D341Med (cell line): ENCODE data around the gene LAMTOR1.
A peak's percentile ranks its signal among the peaks of the same experiment; 100 is the strongest.

Source experiments
- DNase-seq: peaks from one replicate; pipeline ENCODE4 v3.0.0; 2012; ENCODE audit warnings: low spot score

The LAMTOR1 gene

DNA sequence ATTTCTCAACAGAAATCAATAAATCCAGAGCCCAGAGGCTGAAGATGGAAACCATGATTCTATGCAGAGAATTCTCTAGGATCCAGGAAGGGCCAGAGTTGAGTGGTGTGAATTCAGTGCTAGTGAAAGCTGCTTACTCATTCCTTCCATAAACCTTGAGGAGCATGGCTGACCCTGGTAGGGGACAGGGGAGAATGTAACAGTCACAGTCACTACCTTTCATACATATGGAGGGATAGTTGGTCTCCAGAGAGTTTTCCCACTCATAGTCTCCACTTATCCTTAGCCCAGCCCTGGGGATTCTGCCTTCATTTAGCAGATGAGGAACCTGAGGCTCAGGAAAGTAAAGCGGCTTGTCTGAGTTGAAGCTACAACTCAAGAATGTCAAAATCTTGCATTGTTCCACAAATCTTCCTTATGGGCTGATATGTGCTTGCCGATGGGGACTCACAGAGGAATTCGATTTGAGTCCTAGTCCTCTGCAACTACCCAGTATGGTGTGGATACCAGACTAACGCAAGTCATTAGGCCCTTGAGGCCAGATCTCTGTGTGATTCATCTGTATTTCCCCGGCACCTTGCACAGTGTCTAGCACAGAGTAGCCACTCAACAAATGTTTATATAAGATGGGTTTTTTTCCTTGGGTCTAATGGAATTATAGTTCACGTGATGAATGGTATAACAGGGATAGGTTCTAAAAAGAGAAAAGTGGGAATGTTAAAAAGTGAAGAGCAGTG, 13.1 kb upstream of the LAMTOR1 start:
- DNase-seq = no peak

GRCh38 chr11:72114570-72114969, 11.5 kb upstream of the LAMTOR1 start:
- no peak for DNase-seq

GRCh38 chr11:72112978-72113808, 10.1 kb upstream of the LAMTOR1 start:
- no peak for DNase-seq

- peak; percentile 91 for DNase-seq
These were observed 9.3 kb upstream of the LAMTOR1 start, which contains the start of gene ANAPC15 for GRCh38 chr11:72112143-72112977. ANAPC15 (minus strand) TSS chr11:72112695; CDS start chr11:72111276, 1,419 bp downstream.

DNA sequence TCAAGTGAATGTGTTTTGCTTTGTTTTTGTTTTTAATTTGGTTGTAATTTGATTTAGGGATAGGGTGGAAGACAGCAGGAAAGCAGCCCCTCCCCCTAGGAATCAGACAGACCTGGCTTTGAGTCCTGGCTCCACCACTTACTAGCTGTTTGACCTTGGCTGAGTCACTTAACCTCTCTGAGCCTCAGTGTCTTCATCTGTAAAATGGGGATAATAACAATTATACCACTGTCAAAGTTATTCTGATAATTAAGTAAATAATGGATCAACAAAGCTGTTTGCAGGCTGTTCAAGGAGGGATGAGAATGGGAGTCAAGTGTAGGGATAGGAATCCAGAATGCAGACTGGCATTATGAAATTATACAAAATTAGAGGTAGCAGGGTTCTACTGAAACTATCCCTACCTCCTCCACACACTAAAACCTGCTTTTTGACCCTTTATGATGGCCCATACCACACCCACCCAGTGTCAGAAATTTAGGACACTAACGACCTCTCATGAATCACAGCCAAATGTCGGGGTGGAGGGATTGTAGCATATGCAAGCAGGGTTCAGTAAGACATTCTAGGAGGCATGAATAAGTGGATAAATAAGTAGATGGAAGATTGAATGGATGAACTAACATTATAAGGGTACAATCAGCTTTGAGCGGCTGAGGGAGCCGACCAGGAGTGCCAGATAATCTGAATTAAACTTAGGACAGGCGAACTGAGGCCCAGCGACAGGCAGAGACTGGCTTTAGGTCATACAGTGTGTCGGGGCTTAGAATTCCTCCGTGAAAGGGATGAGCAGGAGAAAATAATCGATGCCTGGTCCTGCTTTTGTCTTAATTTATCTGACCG, 8.4 kb upstream of the LAMTOR1 start:
- DNase-seq = no peak

- DNase-seq = no peak
These were observed 2.8 kb upstream of the LAMTOR1 start, which contains the start of gene TOMT for GRCh38 chr11:72105888-72106287. TOMT (plus strand) TSS chr11:72105924; CDS start chr11:72105952, 28 bp downstream.

DNA sequence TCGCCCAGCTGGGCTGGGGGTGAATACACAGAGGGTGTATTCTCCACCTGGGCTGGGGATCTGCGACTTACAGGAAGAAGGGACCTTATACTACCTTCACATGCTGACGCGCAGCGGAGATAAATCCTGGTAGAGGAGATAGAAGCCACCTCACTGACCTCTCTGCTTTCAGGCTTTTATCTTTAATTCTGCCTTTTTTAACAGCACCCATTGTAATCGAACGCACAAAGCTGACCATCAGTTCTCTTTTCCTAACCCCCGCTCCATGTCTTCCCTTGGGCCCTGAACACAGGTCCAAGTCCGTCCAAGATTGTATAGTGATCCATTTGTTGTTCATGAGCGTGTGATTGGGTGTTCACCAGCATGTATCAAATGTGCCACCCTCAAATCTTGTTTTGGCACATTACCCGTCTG, 664 bp upstream of the LAMTOR1 start:
- no peak for DNase-seq

GRCh38 chr11:72102631-72102945, 509 bp downstream of the LAMTOR1 start:
- peak; percentile 35 for DNase-seq

DNA sequence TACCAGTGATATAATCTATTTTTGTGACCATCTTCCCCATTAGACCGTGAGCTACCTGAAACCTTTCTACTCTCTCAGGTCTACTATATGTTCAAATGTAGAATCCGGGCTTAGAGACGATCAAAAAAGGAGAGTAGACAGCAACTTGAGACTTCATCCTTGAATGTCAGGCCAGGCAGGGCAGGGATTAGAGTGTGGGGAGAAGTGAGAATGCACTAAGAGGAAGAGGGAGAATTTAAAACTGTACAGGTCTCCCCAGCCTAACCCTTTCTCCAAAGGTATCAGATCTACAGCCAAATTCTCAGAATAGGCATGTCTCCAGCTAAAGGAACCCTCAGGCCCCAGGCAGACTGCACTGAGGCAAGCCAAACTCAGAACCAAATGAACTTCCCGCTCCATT, 935 bp downstream of the LAMTOR1 start:
- DNase-seq = no peak

- no peak for DNase-seq
These were observed 2.6 kb downstream of the LAMTOR1 start for GRCh38 chr11:72100462-72100861.

GRCh38 chr11:72100009-72100408, 3.1 kb downstream of the LAMTOR1 start:
- no peak for DNase-seq

GRCh38 chr11:72098741-72099140, 4.4 kb downstream of the LAMTOR1 start:
- DNase-seq = no peak

DNA sequence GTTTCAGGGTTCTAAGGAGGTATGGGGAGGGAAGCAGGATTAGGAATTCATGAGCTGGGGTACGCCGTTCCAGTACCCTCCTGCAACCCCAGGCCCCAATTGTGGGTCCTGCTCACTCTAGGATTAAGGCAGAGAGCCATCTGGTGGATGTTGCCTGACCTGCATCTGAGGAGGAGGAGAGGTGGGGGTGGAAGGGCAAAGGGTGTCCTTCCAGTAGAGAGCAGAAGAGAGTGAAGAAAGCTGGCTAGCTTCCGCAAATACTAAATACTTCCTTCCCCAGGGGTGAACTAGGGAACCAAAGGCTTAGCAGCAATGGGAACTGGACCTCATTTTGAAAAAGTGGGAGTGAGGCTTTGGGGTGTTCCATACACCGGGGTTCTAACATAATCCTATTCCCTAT, 11.8 kb downstream of the LAMTOR1 start:
- peak; percentile 79 for DNase-seq

DNA sequence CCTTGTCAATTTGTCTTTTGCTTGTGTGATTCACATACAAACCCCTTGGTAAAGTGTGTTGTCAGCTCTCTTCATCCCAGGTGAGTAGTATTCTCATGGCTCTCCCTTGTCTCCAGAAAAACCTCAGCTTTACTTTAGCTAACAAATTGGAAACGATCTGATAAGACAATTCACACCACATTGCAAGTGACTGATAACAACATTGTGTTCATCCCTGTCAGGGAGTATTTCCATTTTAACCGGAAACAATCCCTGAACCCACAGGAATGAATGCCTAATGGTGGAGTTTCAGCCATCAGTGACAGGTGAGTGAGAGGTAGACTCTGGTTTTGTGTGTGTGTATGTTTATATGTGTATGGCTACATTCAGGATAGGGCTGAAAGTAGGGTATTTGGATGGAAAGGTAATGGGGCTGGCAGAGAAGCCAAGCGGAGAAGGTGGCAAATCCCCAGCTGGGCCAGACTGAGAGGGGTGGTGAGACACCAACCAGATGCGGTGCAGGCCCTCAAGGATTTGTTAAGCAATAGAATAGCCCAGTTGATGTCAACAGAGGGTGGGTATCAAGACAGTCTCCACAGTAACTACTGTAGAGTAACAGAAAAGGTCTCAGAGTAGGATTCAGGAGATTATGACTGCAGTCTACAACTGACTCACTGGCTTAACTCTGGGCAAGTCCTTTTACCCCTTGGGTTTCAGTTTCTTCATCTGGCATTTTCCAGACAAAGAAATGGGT, 14.9 kb downstream of the LAMTOR1 start:
- DNase-seq = peak; percentile 36

- DNase-seq = no peak
These were observed 17.3 kb downstream of the LAMTOR1 start for GRCh38 chr11:72085621-72086351.

DNA sequence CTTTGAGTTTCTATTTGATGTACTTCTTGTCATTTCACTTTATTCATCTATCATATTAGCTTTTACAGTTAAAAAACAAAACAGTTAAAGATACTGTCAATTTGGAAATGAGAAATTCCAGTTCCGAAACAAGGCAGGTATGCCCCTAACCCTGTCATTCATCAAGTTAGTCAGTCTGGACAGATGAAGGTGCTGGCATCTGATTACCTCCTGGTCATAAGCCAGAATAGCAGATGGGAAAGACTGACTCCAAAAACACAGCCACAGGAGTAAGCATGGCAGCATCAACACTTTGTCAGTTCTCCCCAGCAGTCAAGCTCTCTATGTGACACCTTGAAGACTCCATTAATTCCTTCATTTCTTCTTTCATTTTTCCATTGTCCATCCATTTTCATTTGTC, 18.1 kb downstream of the LAMTOR1 start:
- no peak for DNase-seq

DNA sequence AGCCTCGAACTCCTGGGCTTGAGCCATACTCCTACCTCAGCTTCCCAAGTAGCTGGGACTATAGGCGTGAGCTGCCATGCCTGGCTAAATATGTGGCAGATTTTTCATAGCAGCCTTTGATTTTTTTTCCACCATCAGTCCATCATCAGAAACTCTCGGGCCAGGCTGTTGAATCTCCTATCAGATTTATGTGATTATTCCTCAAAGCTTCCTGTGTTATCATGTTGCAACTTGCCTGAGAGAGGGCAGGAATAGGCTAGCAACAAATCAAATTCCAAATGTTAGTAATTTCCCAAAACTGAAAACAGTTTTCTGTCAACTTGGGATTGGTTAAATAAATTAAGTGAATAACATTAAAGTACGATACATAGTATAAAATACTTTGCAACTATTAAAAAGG, 19.0 kb downstream of the LAMTOR1 start:
- no peak for DNase-seq

GRCh38 chr11:72083414-72083813, 19.7 kb downstream of the LAMTOR1 start:
- no peak for DNase-seq

DNA sequence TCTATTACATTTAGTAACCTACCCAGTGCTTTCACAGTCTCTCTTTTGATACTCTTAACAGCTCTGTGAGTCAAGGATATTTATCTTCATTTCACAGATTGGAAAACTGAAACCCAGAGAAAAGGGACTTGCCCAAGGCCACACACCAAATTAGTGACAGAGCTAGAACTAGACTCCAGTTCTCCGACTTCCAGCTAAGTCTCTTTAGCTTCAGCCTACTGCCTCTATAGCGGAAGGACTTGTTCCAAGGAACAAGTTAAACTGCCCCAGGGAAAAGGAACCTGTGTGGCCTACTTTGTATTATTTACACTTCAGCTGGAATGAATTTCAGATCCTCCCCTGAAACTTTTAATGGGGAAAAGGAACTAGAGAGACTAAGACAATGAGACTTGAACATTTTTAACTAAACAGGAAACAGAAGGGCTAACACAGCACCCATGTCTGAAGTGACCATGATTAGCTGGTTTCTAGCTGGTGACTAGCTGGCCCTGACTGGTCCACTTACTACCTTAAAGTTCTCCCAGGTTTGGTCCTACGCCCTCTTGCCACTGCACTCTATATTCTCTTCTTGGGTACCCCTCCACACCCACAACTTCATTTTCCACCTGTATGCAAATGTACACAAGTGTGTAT, 21.2 kb downstream of the LAMTOR1 start:
- DNase-seq = no peak
